Measurements from ENCODE around the gene FARS2. TPM values are rescaled to one million over a fixed set of nuclear protein-coding genes. Genes with fewer than 3 reads are reported as not detected.

Gene FARS2
- total RNA-seq, 2 experiments from 2014 or later, result 13.8 to 14.3 TPM

GRCh38 chr6:5247201-5247600 is 14.1 kb upstream of the FARS2 start:
- TF ChIP-seq CTCF (conservative IDR thresholded peaks at IDR 0.05; ENCODE audit: low read length) (no peak), EZH2phosphoT487 (IDR thresholded peaks at IDR 0.05; ENCODE audit: borderline replicate concordance, low read depth, low read length) (no peak)
- CTCF ChIA-PET (ENCODE audit: unreplicated experiment), result no interaction called here
- no TSS peak for BruUV-seq (replicated peaks)

GRCh38 chr6:5248302-5249098 is 12.8 kb upstream of the FARS2 start:
- Histone ChIP-seq H2AFZ (ENCODE audit: low read length) (no peak overlapping the region), H3K36me3 (ENCODE audit: insufficient read depth, low read length) (peaks cover 32% of the 10 kb centered on the region), H3K27ac (ENCODE audit: low read depth, low read length, poor library complexity, severe bottlenecking) (no peak overlapping the region), H3K4me3 (ENCODE audit: low read depth, low read length, poor library complexity, severe bottlenecking) (no peak overlapping the region), H3K9me2 (ENCODE audit: insufficient read depth, low read length) (no peaks in the 10 kb centered on the region), H3K79me2 (ENCODE audit: insufficient read depth, low read depth, low read length) (peaks cover 12% of the 10 kb centered on the region; the same call in 1 of the 2 replicates), H3K9me3 (ENCODE audit: low read length) (0 out of 2 replicates have a peak, but pooled peaks cover 4% of the 10 kb centered on the region), H4K20me1 (ENCODE audit: insufficient read depth, low read length) (peaks cover 6% of the 10 kb centered on the region; the same call in 1 of the 2 replicates), H3K4me2 (ENCODE audit: low read length) (no peak overlapping the region), H3K4me1 (ENCODE audit: insufficient read depth, low read length, poor library complexity, severe bottlenecking) (no peaks in the 10 kb centered on the region)
- DNase-seq (ENCODE audit: low spot score), result no peak
- intact Hi-C loops (cut with micrococcal nuclease; ENCODE audit: unreplicated experiment), result no loop called here
- CTCF ChIA-PET (ENCODE audit: unreplicated experiment), result no interaction called here
- TF ChIP-seq EZH2phosphoT487 (IDR thresholded peaks at IDR 0.05; ENCODE audit: borderline replicate concordance, low read depth, low read length) (no peak), CTCF (conservative IDR thresholded peaks at IDR 0.05; ENCODE audit: low read length) (no peak)
- BruUV-seq (replicated peaks), result no TSS peak
- POLR2A ChIA-PET, result interaction anchor here (0.6 kb wide), 2 partner anchors 1370 to 1738 kb away, joined by 3 read pairs; no protein-coding TSS in a partner anchor

More at GRCh38 chr6:5247201-5247600, 14.1 kb upstream of the FARS2 start:
- Histone ChIP-seq H3K4me3 (ENCODE audit: low read depth, low read length, poor library complexity, severe bottlenecking) (no peak overlapping the region), H3K4me2 (ENCODE audit: low read length) (no peak overlapping the region), H3K9me3 (ENCODE audit: low read length) (0 out of 2 replicates have a peak, but pooled peaks cover 4% of the 10 kb centered on the region), H3K4me1 (ENCODE audit: insufficient read depth, low read length, poor library complexity, severe bottlenecking) (no peaks in the 10 kb centered on the region), H3K36me3 (ENCODE audit: insufficient read depth, low read length) (peaks cover 19% of the 10 kb centered on the region), H4K20me1 (ENCODE audit: insufficient read depth, low read length) (peaks cover 6% of the 10 kb centered on the region; the same call in 1 of the 2 replicates), H3K27ac (ENCODE audit: low read depth, low read length, poor library complexity, severe bottlenecking) (no peak overlapping the region), H2AFZ (ENCODE audit: low read length) (no peak overlapping the region), H3K79me2 (ENCODE audit: insufficient read depth, low read depth, low read length) (peaks cover 12% of the 10 kb centered on the region; the same call in 1 of the 2 replicates), H3K9me2 (ENCODE audit: insufficient read depth, low read length) (no peaks in the 10 kb centered on the region)
- no peak for DNase-seq (ENCODE audit: low spot score)
- POLR2A ChIA-PET, result interaction anchor here (0.9 kb wide), 1 partner anchor 29 kb away, joined by 3 read pairs; no protein-coding TSS in a partner anchor
- intact Hi-C loops (cut with micrococcal nuclease; ENCODE audit: unreplicated experiment), result no loop called here
